Stimulated activated CD8-positive, alpha-beta memory T cell treated with anti-CD3 and anti-CD28 coated beads, Interleukin-15, amount 100 ng/mL, for 1 hour (primary cell): ENCODE measurements around the gene CHCHD3.
A peak's percentile ranks its signal among the peaks of the same experiment; 100 is the strongest.

Experiments
- DNase-seq: peaks from one replicate; pipeline ENCODE4 v3.0.0-alpha.2; 2020; ENCODE audit warnings: low read depth

Gene CHCHD3

GRCh38 chr7:133081599-133082389 is at the start of gene CHCHD3:
CHCHD3 (minus strand) TSS chr7:133082090; CDS start chr7:133081937, 153 bp downstream.
- DNase-seq: peak; percentile 94

GRCh38 chr7:133130166-133130565 is 48.3 kb upstream of the CHCHD3 start:
- DNase-seq: no peak

DNA sequence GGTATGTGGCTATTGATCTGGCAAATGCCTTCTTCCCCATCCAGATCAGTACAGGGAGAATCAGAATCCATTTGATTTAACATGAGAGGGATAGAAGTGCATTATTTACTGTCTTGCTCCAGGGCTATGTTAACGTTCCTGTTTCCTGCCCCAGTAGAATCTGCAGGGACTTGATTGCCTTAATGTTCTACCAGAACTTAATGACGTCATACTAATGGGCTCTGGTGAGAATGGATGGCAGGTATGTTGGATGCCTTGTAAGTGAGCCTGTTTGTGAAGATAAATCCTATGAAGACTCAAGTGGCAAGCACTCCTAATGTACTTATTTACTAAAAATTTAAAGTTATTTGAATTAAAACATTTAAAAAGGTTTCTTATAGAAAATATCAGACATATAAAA is 44.5 kb upstream of the CHCHD3 start:
- DNase-seq: no peak

GRCh38 chr7:133124974-133125373 is 43.1 kb upstream of the CHCHD3 start:
- no peak for DNase-seq

- DNase-seq: no peak
These were observed 39.4 kb upstream of the CHCHD3 start for GRCh38 chr7:133121175-133121844.

- DNase-seq: no peak
These were observed 37.2 kb upstream of the CHCHD3 start for GRCh38 chr7:133119067-133119466.

GRCh38 chr7:133118261-133118660 is 36.4 kb upstream of the CHCHD3 start:
- DNase-seq: no peak

DNA sequence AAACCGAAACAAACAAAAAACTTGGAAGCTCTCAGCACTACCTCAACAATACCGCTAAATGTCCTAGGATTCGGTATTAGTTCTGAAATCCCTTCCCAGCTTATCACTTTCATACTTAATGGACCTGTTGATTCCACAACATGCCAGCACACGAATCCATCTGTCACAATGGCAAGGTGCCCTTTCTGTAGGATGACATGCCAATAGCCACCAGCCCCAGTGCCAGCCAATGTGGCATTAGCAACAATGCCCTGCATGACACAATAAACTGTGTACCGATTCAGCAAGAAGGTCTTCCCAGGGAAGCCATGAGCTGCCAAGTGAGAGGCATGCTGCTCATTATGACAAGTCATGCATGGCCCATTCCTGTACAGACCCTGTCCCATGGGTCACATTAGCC is 35.6 kb upstream of the CHCHD3 start:
- DNase-seq: no peak

GRCh38 chr7:133115596-133115995 is 33.7 kb upstream of the CHCHD3 start:
- DNase-seq: no peak

- no peak for DNase-seq
These were observed 32.6 kb upstream of the CHCHD3 start for GRCh38 chr7:133114519-133114918.

DNA sequence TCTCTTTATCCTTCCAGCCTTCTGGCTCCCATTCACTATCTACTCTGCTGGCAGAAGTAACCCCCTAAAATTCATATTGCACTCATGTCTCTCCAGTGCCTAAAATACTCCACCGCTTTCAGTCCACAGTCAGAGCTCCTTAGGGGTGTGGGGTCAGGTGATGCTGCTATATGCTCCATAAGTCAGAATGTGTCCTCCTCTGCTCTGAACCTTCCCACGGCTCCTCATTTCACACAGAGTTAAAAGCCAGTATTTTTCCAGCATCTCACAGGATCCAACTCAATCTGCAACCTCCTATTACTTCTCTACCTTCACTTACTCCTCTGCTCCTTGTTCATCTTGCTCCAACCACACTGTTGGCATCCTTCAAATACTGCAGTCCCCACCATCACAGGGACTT is 31.1 kb upstream of the CHCHD3 start:
- DNase-seq: no peak

DNA sequence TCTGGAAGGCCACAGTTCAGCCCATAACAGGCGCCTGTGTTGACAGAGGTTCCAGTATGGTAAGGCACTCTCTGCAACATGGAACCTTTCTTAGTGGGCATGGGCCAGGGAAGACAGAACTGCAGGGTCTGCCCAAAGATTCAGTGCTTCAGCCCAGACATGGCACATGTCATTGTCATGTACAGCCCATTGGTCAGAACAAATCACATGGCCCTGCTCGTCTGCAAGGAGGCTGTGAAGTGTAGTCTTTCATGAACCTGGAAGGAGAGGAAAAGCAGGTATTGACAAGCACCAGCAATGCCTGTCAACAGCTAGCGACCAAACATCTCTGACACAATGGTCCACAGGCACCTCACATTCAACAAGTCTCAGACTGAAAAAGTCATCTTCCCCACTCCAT is 30.4 kb upstream of the CHCHD3 start:
- no peak for DNase-seq

GRCh38 chr7:133110312-133110711 is 28.4 kb upstream of the CHCHD3 start:
- DNase-seq: no peak

GRCh38 chr7:133109816-133110215 is 27.9 kb upstream of the CHCHD3 start:
- no peak for DNase-seq

GRCh38 chr7:133108023-133108422 is 26.1 kb upstream of the CHCHD3 start:
- DNase-seq: no peak

- DNase-seq: no peak
These were observed 20.6 kb upstream of the CHCHD3 start for GRCh38 chr7:133102276-133103060.

GRCh38 chr7:133099633-133100286 is 17.9 kb upstream of the CHCHD3 start:
- no peak for DNase-seq

DNA sequence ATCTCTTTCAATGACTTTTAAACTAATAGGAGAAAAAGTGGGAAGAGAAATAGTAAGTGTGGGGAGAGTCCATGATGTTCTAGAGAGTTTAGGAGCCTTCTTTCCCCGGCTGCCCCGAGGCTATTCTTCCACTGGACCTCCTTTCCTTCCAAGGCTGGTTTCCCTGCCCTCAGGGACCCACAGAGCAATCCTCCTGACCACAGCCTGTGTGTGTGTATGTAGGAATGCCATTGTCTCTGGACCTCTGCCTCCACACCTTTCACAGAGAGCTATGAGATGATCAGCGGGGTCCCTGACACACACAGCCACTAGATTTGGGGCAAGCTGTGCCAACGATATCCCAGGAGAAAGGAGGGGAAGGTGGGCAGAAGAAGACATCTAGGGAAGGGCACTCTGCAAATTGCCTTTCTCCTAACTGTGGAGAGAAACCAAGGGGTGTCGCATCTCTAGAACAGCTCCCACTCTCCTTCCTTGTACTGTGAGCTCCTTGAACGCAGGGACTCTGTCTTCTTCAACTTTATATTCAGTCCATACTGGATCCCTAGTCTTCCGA is 13.3 kb upstream of the CHCHD3 start:
- DNase-seq: no peak

- DNase-seq: no peak
These were observed 10.1 kb upstream of the CHCHD3 start for GRCh38 chr7:133091943-133092464.

DNA sequence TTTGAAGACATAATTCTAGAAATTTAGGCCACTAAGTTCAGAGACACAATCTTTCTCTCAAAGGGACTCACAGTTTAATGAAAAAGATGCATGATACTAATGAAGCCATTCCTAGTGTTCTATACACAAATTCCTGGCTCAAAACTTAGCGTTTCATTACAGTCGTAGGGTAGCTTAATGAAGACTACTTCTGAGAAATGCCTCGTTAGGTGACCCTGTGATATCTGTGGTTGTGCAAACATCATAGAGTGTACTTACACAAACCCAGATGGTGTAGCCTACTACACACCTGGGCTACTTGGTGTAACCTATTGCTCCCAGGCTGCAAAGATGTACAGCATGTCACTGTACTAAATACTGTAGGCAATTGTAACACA is 488 bp upstream of the CHCHD3 start:
- DNase-seq: no peak

DNA sequence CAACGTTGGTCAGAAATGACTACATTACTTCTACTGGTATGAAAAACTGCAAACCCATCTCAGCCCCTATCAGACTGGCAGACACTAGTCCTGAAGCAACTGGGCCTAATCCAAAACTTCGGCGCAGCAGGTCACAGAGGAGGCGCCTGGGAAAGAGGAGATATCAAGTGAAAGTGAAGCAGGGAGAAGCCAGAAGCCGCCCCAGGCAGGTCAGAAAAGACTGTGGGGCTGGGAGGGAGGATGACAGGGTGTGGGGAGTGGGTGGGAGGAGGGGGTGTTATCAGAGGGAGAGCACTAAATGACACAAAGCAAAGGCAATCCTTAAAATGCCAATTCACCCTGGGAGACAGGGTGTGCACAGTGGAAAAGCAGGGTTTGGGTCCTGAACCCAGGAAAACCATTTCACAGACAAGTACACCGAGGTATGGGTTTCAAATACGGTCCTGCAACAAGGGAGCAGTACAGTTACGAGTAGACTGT is 731 bp downstream of the CHCHD3 start:
- DNase-seq: no peak

DNA sequence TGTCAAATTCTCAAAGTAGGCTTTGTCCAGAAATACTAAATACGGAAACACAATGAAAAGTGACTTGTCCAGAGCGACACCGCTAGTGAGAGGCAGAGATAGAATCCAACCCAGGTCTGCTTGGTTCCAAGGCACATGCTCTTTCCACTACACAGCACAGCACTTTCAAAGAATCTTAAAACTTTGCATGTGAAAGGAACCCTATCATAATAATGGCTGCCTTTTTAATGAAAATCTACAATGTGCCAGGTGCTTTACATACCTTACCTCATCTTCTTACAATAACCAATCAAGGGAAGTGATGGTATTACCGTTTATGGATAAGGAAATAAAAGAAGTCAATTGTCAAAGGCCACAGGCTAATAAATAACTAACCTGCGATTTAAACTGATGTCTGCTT is 2.6 kb downstream of the CHCHD3 start:
- no peak for DNase-seq
